ENCODE measurements around the gene WT1.

The WT1 gene

GRCh38 chr11:32438866-32439489 lies 3.6 kb upstream of the WT1 start:
- no peak for FAIRE-seq
- no peak for DNase-seq (ENCODE audit: insufficient read length, low spot score)

DNA sequence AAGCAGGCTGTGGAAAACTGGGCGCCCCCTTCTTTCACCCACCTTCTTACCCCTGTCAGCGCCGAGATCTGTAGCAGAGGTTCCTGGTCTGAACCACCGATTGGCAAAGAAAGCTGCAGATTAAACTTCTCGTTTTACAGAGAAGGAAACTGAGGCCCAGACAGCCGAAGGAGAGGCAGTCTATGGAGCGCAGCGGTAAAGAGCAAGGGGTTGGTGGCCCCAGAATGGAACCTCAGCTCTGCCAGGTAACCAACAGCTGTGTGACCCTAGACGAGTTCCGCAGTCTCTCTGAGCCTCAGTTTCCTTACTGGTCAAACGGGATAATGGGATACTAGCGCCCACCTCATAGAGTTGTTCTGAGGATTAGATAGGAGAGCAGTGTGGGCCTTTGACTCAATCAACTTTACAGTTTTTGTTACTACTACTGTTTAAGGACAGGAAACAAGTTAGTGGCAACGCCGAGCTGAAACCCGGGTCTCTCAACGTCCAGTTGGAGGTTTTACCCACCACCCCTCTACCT lies 3.1 kb upstream of the WT1 start:
- DNase-seq (ENCODE audit: insufficient read length, low spot score) (no peak), FAIRE-seq (no peak)

DNA sequence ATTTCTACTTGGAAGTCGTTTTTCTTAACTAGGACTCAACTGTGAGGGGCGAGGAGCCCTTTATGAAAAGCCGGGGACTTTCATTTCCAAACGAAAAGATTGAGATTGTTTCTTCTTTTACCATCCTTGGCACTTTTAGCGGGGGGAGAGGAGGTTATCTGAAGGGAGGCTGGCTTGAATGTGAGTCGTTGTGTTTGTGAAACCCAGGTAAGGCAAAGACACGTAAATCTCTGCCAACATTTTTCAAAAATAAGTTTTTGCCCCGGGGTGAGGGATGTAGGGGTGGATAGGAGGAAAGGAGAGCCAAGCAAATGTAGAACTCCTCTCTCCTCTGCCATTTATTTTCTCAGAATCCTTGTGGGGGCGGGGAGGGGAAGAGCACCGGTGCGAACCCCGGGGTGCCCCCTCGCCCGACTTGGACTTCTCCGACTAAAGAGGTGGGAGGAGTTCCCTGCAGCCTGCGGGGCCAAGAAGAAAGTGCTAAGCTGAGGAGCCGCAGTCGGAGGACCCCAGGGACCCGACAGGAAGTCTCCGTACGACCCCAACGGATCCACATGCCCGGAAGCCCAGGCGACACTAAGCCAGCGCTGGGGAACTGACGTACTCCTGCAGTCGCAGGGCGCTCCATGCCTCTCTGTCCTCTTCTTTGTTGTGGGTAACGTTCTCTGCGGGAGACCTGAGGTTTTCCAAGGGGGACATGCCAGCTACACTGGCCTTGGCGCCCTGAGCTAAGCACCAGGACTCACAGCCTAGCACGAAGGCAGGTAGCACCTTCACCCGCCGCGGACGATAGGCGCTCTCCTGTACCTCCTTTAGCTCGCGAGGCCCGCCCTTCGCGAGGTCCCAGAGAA lies 2.4 kb upstream of the WT1 start:
- no peak for FAIRE-seq
- no peak for DNase-seq (ENCODE audit: insufficient read length, low spot score)

DNA sequence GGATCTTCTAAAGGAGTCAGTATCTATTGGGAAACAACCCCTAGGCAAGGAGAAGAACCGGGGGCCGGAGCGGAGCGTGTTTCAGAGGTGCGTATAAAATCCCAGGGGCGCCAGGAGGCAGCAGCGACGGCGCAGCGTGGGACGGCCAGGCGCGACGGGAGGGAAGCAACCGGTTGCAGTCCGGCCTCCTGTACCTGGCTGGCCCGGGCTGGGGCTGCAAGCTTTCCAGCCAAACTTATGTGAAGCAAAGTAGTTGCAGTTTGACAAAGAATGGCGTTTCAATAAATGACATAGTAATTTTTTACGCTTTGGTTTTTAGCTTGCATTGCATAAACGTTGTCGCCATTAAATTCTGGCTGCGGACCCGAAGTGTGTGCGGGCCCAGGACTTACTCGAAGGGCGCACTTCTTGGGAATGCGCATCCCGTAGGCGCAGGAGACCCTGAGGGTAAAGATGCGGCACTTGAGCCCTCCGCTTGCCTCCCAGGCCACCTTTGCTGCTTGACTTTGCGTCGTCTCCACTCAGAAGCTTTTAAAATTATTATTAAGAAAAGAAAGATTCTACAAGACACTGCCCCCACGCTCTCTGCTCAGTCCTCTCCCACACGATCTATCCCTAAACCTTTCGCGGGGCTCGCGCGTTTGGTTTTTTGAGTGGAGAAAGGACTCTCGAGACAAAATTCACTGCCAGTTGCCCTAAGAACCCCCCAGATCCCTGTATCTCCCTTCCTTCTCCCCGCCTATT lies 1.6 kb upstream of the WT1 start:
- DNase-seq (ENCODE audit: insufficient read length, low spot score): no peak
- FAIRE-seq: no peak

GRCh38 chr11:32435942-32436750 lies 807 bp upstream of the WT1 start:
- no peak for DNase-seq (ENCODE audit: insufficient read length, low spot score)
- no peak for FAIRE-seq

DNA sequence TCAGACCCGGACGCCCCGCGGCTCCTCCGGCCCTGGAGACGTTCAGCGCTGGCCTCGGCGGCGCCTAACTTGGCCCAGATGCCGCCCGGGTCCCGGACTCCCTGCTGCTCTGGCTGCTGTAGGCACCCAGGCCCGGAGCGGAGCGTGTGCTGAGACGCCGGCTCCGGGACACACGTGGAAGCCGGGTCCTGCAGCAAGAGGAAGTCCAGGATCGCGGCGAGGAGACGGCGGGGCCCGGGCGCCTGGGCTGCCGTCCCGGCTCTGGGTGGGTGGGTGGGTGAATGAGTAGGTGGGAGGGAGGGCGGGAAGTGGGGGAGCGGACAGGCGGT lies 223 bp downstream of the WT1 start:
- no peak for DNase-seq (ENCODE audit: insufficient read length, low spot score)

GRCh38 chr11:32434356-32435151 lies 785 bp downstream of the WT1 start:
- DNase-seq (ENCODE audit: insufficient read length, low spot score): no peak
- no peak for FAIRE-seq

More for the DNA sequence above, 223 bp downstream of the WT1 start:
- FAIRE-seq: no peak

- FAIRE-seq (no peak), DNase-seq (ENCODE audit: insufficient read length, low spot score) (no peak)
Measured at GRCh38 chr11:32433914-32434355, 1.4 kb downstream of the WT1 start.

DNA sequence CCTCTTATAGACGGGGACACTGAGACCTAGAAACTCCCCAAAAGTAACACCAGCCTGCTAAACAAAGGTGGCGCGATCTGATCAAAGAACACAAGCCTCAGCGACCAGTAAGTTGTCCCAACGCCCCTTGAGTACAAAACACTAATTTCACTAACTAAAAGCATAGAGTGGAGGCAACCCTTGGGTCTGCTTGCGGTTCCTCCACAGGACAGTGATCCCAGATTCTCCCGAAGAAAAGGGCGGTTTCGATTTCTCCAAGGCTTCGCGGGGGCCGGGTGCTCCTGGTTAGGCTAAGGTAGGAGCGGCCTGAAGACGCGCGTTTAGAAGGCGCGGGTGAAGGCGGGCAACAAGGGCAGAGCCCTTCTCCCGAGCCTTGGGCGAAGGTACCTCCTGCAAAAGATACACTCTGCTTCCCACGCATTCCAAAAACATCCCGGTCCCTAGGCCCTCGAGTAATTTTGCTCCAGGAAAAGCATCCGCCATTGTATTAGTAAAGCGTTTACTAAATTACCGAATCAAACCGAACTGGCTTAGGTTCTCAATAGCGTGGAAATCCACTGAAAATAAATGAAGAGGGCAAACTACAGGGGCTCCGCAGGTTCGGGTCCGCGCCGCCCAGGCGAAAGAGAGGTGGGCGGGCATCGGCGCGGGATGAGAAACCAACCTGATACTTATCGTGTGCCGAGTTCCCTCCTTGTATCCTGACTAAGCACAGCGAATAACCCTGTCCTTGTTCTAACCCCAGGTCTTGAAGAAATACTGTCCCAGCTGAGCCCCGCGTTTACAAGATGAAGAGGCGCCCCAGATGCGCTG lies 2.0 kb downstream of the WT1 start:
- no peak for FAIRE-seq
- no peak for DNase-seq (ENCODE audit: insufficient read length, low spot score)

DNA sequence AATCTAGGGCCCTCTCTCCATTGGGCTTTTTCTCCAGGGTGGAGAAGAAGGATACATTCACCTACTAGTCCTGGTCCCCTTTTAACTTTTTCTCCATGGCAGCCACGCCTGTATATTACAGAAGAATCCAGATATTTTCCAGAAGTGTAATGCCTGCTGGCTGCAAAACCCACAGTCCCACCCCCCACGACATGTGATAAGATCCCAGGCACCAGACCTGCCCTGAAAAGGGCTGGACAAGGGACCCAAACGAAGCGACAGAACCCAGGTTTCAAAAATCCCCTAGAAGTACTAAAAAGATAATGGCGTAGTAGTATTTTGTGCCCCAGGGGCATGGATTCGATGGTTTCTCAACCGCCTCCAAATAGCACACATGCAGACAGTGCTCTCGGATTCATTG lies 2.8 kb downstream of the WT1 start:
- FAIRE-seq (no peak), DNase-seq (ENCODE audit: insufficient read length, low spot score) (no peak)

DNA sequence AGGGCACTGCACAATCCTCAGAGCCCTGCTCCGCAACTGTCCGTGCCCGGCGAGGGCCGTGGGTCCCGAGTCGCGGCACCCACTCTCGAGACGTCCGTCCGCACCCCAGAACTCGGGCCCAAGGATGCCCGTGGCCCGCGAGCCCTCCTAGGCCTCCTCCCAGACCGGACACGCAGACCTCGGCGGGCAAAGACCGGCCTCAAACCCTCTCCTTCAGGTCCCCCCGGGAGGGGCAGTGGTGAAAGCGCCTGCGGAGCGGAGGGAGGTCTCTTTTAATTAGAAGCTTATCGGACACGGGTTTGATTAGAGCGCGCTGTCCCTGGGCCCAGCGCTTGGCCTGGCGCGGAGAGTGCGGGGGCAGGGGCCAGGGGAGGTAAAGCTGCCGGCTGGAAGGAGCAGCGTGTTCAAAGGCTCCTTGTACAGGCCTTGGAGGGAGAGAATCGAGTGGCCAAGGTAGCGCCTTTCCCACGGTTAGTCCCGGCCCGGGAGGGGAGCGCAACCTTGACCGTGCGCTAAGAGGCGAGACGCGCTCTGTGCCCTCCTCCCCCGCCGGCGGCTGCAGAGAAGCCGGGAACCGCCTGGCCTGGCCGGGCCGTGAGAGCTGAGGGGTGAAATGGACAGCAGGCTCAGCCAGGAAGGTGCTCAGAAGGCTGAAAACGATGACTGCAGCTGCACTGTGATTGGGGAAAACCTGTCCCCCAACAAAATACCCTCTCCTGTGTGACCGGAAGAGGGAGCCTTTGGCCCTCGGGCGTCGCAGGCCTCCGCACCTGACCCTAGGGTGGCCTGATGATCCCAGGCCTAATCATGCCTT lies 4.6 kb downstream of the WT1 start:
- no peak for FAIRE-seq
- DNase-seq (ENCODE audit: insufficient read length, low spot score): no peak

GRCh38 chr11:32429477-32429876 lies 5.9 kb downstream of the WT1 start:
- FAIRE-seq: no peak

GRCh38 chr11:32428665-32429303 lies 6.6 kb downstream of the WT1 start:
- FAIRE-seq (no peak), DNase-seq (ENCODE audit: insufficient read length, low spot score) (no peak)

More at GRCh38 chr11:32429477-32429876, 5.9 kb downstream of the WT1 start:
- DNase-seq (ENCODE audit: insufficient read length, low spot score): no peak

- FAIRE-seq (no peak), DNase-seq (ENCODE audit: insufficient read length, low spot score) (no peak)
Measured at GRCh38 chr11:32427935-32428664, 7.2 kb downstream of the WT1 start.

DNA sequence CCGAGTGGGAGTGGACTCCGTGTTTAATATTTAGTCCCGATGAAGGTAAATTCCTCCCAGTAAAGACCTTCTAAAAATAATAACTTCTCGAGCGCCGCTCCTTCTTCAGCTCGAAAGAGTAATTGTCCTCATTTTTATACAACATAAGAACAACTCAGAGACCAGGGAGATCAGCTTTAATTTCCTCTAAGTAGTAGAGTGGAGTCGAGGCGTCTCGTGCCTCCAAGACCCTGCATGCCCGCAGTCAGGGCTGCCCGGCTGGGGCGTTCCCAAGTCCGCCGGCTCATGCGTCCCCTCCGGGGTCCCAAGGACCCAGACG lies 7.8 kb downstream of the WT1 start:
- DNase-seq (ENCODE audit: insufficient read length, low spot score) (no peak), FAIRE-seq (no peak)

- DNase-seq (ENCODE audit: insufficient read length, low spot score) (no peak), FAIRE-seq (no peak)
Measured at GRCh38 chr11:32426819-32427615, 8.3 kb downstream of the WT1 start.

Data from GM19239 (cell line).